ENCODE measurements around the gene RAB42. TPM values are rescaled to one million over a fixed set of nuclear protein-coding genes. Genes with fewer than 3 reads are reported as not detected.

RAB42 gene
- total RNA-seq, 1 experiment from 2014 or later: 12.6 TPM

DNA sequence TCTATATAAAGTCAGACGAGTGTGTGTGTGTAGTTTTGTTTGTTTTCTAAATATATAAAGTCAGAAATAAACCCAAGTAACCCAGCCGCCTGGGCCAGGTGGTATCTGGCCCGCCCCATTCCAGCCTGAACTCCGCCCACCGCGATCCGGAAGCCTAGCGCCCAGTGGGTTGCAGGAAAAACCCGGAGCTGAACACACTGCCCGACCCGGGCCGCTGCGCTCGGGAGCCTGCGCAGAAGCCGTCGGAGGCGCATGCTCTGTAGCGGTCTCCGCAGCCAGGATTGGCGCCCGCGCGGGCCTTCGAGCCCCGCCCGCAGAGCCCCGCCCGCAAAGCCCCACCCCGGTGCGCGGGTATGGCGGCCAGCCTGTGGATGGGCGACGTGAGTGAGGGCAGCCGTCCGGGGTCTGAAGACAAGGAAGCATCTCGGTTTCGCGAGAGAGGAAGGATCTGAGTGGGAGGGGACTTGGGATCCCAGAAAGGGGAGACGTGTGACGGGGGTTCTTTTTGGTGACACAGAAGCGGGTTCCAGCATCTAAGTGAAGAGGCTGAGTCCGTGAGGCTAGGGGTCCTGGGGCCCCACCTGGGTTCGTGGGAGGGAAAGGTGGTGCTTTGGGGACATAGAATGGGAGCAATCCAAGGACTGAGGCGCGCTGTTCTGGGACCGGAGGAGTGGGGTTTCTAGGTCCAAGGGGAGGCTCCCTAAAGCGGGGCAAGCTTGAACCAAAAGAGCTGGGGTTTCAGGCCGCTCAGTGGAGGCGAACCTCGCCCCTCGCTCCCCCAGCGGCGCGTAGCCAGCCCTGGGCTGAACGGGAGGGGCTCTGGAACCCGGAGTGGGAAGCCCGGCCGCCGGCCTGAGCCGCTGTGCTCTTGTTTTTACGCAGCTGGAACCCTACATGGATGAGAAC, 39.1 kb upstream of the RAB42 start, which contains the start of gene TRNAU1AP (continued):
- TF ChIP-seq, protein P1, sequence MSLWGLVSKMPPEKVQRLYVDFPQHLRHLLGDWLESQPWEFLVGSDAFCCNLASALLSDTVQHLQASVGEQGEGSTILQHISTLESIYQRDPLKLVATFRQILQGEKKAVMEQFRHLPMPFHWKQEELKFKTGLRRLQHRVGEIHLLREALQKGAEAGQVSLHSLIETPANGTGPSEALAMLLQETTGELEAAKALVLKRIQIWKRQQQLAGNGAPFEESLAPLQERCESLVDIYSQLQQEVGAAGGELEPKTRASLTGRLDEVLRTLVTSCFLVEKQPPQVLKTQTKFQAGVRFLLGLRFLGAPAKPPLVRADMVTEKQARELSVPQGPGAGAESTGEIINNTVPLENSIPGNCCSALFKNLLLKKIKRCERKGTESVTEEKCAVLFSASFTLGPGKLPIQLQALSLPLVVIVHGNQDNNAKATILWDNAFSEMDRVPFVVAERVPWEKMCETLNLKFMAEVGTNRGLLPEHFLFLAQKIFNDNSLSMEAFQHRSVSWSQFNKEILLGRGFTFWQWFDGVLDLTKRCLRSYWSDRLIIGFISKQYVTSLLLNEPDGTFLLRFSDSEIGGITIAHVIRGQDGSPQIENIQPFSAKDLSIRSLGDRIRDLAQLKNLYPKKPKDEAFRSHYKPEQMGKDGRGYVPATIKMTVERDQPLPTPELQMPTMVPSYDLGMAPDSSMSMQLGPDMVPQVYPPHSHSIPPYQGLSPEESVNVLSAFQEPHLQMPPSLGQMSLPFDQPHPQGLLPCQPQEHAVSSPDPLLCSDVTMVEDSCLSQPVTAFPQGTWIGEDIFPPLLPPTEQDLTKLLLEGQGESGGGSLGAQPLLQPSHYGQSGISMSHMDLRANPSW (CRISPR knock-in tag; conservative IDR thresholded peaks at IDR 0.05; ENCODE audit: low read depth): no peak
- peak; percentile 87 for TF ChIP-seq ETV6 (CRISPR knock-in tag; IDR thresholded peaks at IDR 0.05)
- TF ChIP-seq ZNF396 (CRISPR knock-in tag; IDR thresholded peaks at IDR 0.05; ENCODE audit: borderline replicate concordance): no peak
- peak; percentile 100 for TF ChIP-seq PRDM15 (CRISPR knock-in tag; IDR thresholded peaks at IDR 0.05)
- TF ChIP-seq, protein P2, sequence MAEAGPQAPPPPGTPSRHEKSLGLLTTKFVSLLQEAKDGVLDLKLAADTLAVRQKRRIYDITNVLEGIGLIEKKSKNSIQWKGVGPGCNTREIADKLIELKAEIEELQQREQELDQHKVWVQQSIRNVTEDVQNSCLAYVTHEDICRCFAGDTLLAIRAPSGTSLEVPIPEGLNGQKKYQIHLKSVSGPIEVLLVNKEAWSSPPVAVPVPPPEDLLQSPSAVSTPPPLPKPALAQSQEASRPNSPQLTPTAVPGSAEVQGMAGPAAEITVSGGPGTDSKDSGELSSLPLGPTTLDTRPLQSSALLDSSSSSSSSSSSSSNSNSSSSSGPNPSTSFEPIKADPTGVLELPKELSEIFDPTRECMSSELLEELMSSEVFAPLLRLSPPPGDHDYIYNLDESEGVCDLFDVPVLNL (CRISPR knock-in tag; IDR thresholded peaks at IDR 0.05; ENCODE audit: borderline replicate concordance, low read depth): no peak
- TF ChIP-seq FOXP1 (CRISPR knock-in tag; IDR thresholded peaks at IDR 0.05; ENCODE audit: borderline replicate concordance): 0 out of 2 replicates have a peak, but pooled peaks have one; percentile 74
- no peak for TF ChIP-seq CBFB (CRISPR knock-in tag; IDR thresholded peaks at IDR 0.05; ENCODE audit: low read depth)
- no peak for TF ChIP-seq IRF1 (CRISPR knock-in tag; IDR thresholded peaks at IDR 0.05)
- TF ChIP-seq CTCF (IDR thresholded peaks at IDR 0.05): no peak
- peak; percentile 37; the same call in 1 of the 2 replicates for TF ChIP-seq USF2 (CRISPR knock-in tag; IDR thresholded peaks at IDR 0.05)
- no peak for TF ChIP-seq ZNF416 (CRISPR knock-in tag; IDR thresholded peaks at IDR 0.05)
- TF ChIP-seq RELA (CRISPR knock-in tag; IDR thresholded peaks at IDR 0.05; ENCODE audit: borderline replicate concordance): no peak
- TF ChIP-seq, protein P3, sequence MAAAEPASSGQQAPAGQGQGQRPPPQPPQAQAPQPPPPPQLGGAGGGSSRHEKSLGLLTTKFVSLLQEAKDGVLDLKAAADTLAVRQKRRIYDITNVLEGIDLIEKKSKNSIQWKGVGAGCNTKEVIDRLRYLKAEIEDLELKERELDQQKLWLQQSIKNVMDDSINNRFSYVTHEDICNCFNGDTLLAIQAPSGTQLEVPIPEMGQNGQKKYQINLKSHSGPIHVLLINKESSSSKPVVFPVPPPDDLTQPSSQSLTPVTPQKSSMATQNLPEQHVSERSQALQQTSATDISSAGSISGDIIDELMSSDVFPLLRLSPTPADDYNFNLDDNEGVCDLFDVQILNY (CRISPR knock-in tag; IDR thresholded peaks at IDR 0.05): peak; percentile 95
- TF ChIP-seq ZNF423 (CRISPR knock-in tag; IDR thresholded peaks at IDR 0.05): no peak
- TF ChIP-seq ZNF138 (CRISPR knock-in tag; conservative IDR thresholded peaks at IDR 0.05): no peak
- TF ChIP-seq, protein P4, sequence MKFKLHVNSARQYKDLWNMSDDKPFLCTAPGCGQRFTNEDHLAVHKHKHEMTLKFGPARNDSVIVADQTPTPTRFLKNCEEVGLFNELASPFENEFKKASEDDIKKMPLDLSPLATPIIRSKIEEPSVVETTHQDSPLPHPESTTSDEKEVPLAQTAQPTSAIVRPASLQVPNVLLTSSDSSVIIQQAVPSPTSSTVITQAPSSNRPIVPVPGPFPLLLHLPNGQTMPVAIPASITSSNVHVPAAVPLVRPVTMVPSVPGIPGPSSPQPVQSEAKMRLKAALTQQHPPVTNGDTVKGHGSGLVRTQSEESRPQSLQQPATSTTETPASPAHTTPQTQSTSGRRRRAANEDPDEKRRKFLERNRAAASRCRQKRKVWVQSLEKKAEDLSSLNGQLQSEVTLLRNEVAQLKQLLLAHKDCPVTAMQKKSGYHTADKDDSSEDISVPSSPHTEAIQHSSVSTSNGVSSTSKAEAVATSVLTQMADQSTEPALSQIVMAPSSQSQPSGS (CRISPR knock-in tag; IDR thresholded peaks at IDR 0.05; ENCODE audit: borderline replicate concordance, low read depth): no peak
- peak; percentile 28; the same call in 1 of the 2 replicates for TF ChIP-seq FOXP4 (CRISPR knock-in tag; IDR thresholded peaks at IDR 0.05)
- TF ChIP-seq MXD4 (CRISPR knock-in tag; IDR thresholded peaks at IDR 0.05; ENCODE audit: borderline replicate concordance): no peak
- TF ChIP-seq IRF2 (CRISPR knock-in tag; IDR thresholded peaks at IDR 0.05; ENCODE audit: borderline replicate concordance, low read depth): no peak
- no peak for TF ChIP-seq NR3C1 (CRISPR knock-in tag; conservative IDR thresholded peaks at IDR 0.05; ENCODE audit: low read depth)
- TF ChIP-seq JUN (CRISPR knock-in tag; IDR thresholded peaks at IDR 0.05): no peak

Measured in WTC11 (cell line).